ENCODE measurements around the gene MYO5B.
"Not testable (repeated sequence)": the region's sequence is repeated elsewhere in the genome, so short reads cannot be mapped to it uniquely, and the experiment has no call there.

MYO5B gene

DNA sequence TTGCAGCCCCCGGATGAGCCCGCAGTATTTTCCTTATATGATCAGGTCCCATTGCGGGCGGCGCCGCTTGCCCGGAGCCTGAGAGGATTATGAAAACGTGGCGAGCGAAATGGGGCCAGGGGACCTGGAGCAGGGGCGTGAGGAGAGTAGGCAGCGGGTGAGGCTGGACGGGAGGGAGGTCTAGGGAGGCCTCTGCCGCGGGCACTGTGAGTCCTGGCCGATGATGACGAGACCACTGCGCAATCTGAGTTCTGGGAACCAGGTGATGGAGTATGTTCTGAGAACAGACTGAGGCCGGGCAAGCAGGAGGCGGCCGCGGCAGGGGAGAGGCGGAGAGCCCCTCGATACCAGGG, 380.8 kb downstream of the MYO5B start:
- DNase-seq = peak; percentile 36 to 49

DNA sequence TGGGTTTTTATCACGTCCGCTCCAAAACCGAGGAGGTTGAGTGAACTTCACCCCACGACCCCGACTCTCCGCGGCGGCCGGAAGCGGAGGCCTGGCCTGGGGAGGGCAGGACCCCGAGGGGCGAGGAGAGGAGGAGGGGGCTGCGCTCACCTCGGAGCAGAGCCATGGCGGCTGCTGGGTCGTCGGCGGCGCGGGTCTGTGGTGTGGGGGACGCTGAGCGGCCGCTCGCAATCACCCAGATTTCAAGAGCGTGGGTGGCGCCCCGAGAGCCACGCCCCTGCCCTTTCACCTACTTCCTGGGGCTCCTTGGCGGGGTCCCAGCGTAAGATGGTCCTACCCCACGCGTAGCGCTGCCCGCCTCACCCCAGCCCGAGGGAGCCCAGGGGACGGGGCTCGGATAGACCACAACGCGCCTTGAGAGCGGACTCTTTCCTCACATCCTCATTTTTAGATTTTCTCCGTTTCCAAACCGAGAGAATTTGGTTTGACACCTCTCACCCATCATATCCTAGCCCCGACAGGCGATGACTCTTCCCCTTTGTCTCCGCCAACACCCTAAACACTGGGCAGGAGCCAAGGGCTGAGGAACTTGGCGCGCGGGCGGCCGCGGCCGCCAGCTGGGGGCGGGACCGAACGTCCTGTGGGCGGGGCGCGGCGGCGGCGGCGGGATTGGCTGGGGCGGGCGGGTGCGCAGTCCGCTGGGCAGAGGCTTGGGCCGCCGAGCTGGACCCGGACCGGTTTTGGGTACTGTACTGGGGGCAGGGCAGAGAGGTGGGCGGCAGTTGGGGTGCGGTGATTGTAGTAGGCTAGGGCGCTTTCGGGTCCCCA, 381.4 kb downstream of the MYO5B start, which contains the start of gene ACAA2:
TSS of gene ACAA2 (minus strand) at position 215 of the 828 bp plus-strand sequence. CDS start at position 166, 49 bp downstream.
- peak; percentile 85 to 89 for DNase-seq

DNA sequence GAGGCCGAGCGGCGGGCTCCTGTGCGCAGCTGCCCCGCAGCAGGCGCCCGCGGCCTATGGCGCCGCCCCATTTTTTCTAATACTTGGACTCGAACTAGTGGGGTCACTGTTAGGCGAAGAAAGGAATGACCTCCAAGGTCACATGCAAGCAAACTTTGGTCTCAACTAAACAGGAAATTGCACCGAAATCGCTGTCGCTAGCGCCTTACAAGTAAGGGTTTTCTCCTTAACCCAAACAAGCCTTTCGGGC, 382.0 kb downstream of the MYO5B start:
- peak in 1 of 2 experiments; percentile 33 for DNase-seq

DNA sequence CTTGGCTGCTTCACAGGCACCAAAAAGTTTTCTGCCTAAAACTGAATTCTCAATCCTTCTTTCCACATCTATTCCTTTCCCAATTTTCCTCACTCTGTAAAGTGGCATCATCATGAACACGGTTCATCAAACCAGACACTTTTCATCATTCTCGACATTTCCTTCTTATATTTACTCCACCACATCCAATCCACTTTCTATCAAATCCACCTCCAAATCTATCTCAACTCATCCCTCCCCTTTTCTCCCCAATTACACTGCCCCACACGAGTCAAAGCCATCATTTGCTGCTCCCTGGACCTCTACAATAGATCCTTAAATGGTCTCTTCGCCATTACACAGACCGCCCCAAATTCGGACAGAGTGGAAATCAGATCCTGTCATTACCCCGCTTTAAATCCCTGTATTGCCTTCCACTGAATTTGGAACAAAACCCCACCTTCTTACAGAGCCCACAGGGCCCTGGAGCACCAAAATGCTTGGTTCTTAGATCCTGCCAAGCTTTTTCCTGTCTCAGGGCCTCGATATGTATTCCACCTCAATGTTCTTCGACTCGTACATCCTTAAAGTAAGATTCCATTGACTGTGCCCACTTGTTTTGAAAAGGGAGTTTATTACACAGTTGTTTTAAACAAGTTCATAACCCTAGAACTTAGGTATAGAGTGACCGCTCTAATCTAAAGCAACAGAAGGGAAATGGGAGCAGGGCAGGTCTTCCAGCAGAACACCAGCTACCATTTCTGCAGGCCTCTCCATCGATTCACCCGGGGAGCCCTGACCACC, 382.5 kb downstream of the MYO5B start:
- DNase-seq = no peak

DNA sequence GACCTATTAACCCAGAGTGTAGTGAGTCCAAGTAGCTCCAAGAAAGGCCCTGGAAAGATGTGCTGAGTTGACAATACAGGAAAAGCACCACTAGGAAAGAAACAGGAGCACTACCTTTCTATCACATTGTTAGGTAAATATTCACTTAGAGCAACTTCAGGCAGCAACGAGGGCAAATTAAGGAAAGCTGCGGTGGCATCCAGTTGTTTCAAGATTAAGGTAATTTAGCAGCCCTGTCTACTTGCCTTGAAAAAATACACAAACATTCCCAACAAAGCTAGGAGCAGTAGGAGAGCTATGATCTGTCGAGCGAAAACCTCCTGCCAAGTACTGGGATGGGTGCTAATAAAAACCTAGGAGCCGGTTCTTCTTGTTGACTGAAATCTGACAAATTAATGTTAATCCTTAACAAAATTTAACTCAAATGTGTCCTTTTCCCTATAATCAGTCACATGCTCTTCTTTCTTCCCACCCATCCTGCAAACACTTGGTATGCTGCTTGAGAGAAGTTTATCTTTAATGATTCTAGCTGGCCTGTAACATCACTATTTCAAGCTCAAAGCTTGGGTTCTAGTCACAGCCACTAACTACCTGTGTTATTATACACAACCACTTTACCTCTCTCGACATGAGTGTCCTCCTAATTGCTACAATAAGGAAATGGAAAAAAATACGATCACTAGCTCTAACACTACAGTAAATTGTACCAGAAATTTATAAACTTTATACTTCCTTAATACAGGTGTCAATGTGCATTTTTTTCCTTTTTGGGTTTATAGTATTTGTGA, 383.6 kb downstream of the MYO5B start:
- DNase-seq = no peak

DNA sequence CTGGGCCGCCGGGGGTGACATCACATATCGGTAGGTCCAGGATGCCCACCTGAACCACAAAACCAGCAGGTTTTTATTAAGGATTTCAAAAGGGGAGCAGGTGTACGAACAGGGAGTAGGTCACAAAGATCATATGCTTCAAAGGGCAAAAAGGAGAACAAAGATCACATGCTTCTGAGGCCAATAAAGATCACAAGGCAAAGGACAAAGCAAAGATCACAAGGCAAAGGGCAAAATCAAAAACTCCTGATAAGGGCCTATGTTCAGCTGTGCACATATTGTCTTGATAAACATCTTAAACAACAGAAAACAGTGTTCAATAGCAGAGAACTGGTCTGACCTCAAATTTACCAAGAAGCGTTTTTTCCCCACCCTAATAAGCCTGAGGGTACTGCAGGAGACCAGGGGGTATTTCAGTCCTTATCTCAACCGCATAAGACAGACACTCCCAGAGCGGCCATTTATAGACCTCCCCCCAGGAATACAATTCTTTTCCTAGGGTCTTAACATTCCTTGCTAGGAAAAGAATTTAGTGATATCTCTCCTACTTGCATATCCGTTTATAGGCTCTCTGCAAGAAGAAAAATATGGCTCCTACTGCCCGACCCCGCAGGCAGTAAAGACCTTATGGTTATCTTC, 386.3 kb downstream of the MYO5B start:
- not testable (repeated sequence) for DNase-seq

DNA sequence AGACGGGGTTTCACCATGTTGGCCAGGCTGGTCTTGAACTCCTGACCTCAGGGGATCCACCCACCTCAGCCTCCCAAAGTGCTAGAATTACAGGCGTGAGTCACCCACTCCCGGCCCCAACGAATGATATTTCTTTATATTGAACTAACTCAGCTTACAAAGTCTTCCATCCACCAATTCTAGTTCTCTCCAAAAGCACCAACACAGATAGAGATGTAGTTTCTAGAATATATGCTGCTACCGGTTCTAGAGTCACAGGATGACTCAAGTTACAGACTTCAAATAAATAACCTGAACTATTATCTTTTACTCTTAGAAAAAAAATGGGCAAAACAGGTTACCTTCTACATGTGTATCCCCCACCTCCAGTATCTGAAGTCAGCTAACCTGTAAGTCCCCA, 390.9 kb downstream of the MYO5B start:
- no peak for DNase-seq

DNA sequence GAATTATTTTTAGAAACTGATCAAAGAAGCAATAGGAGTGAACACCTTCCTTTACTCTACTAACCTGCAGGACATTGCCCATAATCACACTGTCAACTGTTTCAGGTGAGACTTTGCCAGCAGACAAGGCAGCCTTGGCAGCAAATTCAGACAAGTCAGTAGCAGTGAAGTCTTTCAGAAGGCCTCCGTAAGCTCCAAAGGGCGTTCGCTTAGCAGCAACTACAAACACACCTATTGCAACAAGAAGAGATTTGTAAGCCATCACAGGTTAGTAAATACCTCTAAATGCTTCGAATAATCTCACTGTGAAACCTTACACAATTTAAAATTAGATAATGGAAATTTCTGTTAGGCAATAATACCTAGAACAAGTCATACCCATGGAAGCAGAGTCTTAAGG, 392.3 kb downstream of the MYO5B start:
- no peak for DNase-seq

DNA sequence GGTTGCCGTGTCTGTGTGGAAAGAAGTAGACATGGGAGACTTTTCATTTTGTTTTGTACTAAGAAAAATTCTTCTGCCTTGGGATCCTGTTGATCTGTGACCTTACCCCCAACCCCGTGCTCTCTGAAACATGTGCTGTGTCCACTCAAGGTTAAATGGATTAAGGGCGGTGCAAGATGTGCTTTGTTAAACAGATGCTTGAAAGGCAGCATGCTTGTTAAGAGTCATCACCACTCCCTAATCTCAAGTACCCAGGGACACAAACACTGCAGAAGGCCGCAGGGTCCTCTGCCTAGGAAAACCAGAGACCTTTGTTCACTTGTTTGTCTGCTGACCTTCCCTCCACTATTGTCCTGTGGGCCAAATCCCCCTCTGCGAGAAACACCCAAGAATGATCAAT, 394.5 kb downstream of the MYO5B start:
- DNase-seq = not testable (repeated sequence)

DNA sequence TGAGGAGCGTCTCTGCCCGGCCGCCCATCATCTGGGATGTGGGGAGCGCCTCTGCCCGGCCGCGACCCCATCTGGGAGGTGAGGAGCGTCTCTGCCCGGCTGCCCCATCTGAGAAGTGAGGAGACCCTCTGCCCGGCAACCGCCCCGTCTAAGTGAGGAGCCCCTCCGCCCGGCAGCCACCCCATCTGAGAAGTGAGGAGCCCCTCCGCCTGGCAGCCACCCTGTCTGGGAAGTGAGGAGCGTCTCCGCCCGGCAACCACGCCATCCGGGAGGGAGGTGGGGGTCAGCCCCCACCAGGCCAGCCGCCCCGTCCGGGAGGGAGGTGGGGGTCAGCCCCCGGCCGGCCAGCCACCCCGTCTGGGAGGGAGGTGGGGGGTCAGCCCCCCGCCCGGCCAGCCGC, 395.1 kb downstream of the MYO5B start:
- DNase-seq = not testable (repeated sequence)

DNA sequence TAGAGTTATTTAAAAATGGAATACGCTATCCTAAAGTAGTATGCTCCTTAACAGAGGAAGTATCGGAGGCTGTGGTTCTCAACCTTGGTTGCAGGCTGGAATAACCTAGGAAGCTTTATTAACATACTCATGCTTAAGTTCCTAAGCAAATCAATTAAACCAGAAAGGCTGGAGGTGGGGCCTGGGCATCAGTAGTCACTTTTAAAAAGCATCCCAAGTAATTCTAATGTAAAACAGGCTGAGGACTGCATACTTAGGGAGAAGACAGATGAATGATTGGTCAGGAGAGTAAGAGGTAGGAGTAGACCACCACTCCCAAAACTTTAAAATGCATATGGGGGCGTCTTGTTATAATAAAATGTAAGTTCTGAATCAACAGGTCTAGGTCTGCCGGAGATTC, 396.9 kb downstream of the MYO5B start:
- no peak for DNase-seq

DNA sequence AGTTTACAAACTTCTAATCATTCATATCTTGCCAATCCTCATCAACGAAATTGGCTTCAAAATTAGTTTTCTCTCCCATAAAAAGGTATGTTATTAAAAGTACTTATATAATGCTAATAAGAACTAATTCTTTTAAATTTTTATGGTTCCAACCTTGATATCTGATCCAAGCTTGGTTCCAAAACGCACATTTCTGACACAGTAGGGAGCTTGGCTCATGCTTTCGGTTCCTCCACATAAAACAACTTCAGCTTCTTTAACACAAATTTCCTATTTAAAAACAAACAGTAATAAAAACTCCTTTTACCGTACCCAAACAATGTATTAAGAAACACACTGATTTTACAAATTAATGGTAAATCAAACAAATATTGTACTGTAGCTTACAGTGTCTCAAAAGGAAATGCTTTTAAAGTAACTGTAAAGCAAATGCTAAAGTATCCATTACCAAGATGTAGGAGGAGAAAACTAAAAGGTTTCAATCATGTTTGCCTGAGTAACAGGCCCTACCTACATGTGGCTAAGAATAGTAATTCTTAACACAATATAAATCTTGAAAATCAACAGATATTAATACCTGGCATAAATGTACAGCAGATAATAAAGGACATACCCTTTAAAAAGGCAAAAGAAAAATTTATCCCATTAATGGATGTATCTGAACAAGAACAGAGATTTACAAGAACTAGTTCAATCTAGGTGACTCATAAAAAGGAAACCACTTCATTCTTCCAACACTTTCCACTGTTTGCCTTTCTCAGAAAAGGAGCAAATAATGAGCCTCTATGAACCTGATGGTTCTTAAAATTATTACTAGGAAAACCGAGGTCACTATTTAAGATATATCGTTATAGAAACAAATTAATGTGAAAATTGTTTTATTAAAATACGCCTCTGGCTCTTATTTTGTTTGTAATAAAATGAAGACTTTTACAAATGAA, 399.1 kb downstream of the MYO5B start:
- no peak for DNase-seq

DNA sequence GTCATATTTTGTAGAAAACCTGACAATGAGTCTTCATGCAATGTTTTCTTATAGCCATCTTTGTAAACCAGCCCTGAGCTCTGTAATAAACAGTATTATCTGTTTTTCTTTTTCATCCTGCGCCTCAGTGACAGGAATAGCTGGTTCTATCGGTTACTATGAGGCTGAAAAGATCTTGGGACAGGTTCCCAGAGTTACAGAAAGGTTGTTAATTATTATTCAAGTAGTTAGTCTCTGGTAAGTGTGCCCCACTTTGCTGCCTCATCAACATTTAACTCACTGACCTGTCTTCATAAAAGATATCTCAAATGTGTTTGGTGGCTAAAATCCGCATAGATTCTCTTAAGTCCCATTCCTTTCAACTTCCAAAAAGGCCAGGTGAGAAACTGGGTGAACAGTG, 400.2 kb downstream of the MYO5B start:
- no peak for DNase-seq

DNA sequence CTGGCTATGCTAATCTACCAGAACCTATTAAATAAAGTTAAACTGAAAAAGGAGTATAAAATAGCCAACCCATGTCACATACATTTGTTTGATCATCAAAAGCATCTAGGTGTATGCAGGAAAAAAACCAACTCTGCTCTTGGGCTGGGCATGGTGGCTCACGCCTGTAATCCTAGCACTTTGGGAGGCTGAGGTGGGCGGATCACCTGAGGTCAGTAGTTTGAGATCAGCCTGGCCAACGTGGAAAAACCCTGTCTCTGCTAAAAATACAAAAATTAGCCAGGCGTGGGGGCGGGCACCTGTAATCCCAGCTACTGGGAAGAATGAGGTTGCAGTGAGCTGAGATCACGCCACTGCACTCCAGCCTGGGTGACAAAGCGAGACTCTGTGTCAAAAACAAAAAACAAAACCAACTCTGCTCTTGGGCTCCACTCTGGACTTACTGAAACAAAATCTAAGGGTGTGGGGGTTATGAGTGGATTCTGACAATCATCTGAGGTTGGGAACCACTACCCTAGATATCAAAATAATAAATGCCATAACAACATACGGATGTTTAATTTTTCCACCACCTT, 405.3 kb downstream of the MYO5B start:
- DNase-seq = not testable (repeated sequence)

DNA sequence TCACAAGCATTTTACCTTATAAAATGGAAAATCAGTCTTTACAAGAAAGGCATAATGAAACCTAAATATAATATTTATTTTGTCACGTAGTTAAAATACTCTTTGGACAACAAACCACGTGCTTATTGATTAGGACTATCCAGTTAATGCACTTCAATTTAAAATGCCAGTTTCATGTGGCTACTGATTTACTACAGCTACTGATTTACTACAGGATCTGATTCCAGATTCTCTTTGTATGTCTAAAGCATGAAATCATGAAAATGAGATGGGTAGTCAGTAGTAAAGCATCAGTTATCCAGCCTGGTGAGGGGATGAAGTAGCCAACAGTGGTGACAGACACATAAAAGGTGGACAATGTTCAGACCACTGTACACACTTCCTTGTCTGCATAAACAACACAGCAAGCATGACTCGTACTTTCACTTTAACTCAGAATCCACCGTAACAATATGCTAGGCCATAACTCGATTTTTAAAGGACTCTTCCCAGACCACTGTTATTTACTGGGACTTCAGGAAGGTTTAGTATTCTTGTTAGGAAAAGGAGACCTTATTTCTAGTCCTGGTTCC, 406.5 kb downstream of the MYO5B start:
- DNase-seq = no peak

DNA sequence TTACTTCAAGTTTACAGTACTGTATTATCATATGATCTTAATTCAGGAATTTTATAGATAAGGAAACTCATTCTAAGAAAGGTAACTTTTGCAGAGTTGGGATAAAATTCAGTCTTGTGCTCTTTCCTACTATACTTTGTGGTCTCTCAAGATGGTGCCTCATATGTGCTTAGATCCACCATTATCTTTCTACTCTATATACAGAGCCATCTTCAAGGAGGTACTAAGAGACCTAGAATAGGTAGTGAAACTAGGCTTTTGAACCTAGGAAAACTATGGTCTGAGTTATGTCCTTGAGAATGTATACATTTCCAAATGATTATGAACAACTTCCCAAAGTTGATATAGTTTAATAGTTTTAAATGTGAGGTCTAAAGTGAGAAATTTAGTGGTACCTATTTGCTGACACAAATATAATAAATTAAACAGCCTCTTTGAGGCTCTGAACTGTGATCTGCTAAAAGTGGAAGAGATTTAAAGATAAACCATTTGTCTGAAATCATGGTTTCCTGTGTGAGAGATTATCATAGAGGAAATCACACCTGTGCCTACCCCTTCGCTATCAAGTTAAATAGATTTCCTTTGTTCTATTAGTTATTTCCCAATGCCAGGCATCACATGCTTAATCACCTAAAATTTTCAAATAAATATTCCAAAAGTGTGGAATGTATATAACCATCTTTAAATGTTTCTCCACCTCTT, 408.8 kb downstream of the MYO5B start:
- no peak for DNase-seq

DNA sequence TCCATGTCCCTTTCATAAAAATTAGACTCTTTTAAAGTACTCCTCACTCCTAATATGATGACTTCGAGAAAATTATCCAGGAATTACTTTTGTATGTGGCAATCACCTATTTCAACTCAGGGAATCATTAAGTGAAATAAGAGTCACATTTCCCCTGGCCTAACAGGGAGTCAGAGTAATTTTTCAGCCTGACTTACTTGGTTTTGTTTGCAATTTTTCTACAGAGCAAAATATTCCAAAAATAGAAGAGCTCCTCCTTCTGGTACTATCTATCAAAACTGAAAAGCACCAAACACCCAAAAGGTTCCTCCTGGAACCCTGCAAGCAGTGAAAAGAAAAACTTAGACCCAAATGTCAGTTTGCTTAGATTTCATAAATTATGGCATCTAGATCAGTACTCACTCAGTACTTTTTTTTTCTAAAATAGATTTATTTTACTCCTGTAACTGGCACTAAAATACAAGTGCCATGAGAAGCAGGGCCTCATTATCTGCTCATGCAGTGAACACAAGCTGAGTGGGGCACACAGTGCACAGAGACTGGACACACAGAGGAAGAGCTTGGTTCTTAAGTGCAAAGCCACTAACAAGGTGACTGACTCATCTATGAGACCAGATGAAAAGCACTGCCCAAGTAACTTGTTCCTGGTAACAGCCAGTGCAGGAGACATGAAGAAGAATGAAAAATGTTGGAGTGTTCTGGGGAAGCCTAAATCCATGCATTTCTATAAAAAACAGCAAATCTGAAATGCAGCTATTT, 410.3 kb downstream of the MYO5B start:
- no peak for DNase-seq

DNA sequence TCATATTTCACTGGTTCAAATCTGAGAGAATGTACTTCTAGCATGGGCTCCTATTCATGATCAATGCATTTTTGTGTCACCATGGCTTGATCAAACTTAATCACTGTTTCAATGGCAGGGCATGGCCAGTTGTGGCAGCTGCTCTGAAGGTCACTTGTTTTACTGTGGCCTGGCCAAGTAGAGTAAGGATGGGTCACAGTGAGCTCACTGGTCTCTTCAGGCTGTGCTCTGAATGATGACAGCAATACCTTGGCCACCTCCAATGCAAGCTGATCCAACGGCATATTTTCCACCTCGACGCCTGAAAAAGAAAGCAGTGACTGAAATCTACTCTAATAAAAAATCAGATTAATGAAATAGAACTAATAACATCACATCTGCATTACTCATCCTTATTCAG, 411.3 kb downstream of the MYO5B start:
- DNase-seq = not testable (repeated sequence)

DNA sequence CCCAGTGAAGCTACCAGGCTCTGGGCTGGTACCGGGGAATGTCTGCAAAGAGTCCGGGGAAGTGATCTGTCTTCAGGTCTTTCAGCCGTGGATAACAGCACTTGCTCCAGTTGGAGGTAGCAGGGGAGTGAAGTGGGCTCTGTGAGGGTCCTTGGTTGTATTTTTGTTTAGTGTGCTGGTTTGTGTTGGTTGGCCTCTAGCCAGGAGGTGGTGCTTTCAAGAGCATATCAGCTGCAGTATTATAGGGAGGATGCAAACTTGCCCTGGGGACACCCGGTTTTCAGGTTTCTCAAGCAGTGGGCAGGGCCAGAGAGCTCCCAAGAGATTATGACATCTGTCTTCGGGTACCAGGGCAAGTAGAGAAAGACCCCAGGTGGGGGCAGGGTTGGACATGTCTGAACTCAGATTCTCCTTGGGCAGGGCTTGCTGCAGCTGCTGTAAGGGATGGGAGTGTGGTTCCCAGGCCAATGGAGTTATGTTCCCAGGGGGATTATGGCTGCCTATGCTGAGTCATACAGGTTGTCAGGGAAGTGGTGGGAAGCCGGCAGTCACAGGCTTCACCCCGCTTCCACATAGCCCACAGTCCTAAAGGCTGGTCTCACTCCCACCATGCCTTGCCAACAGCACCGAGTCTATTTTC, 416.0 kb downstream of the MYO5B start:
- no peak for DNase-seq
